ENCODE results near the gene ARID5B.

DNA sequence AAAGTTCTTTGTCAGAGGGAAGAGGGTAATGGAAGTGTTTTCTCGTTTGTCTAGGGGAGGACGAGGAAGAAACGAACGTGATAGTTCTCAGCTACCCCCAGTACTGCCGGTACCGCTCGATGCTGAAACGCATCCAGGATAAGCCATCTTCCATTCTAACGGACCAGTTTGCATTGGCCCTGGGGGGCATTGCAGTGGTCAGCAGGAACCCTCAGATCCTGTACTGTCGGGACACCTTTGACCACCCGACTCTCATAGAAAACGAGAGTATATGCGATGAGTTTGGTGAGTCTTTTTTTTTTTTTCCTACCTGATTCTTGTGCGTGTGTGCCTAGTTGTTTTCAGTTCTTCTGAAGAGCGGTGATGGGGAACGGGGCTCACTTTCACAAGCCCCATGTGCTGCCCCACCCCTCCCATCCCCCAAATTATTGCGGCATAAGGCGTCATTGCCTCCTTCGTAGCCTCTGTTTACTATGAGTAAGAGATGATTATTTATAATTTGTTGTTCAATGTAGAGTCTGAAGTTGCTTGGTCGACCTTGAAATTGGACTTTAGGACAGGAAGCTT is 98.6 kb downstream of the ARID5B start:
- no peak for TF ChIP-seq CTCF (IDR thresholded peaks at IDR 0.05; ENCODE audit: low read length)
- TF ChIP-seq EZH2phosphoT487 (IDR thresholded peaks at IDR 0.05; ENCODE audit: low read length) = no peak
